Keratinocyte (primary cell): ENCODE results near the gene LINC01488. TPM values are rescaled to one million over a fixed set of nuclear protein-coding genes. Genes with fewer than 3 reads are reported as not detected.

ENCODE experiments used
- DNase-seq: peaks from one replicate; pipeline ENCODE4 v3.0.0-alpha.2; 2011; ENCODE audit warnings: low read depth, missing footprints, low spot score
- FAIRE-seq: peaks from 2 replicates; lab custom pipeline; 2011; peaks lifted over from hg19 to GRCh38; lab: Jason Lieb, UNC
- H2AFZ ChIP-seq: 2 replicates; pipeline ENCODE4 v1.6.0; 2012; ENCODE audit warnings: low read length, control low read depth, inconsistent platforms; ENCODE audit not compliant: control insufficient read depth
- H3K27ac ChIP-seq: 2 replicates; pipeline ENCODE4 v1.5.1; 2011; ENCODE audit warnings: low read length; ENCODE audit not compliant: control insufficient read depth, insufficient read depth
- H3K27me3 ChIP-seq: 3 replicates; pipeline ENCODE4 v1.6.0; 2011; ENCODE audit warnings: low read length; ENCODE audit not compliant: control insufficient read depth, insufficient read depth; ENCODE audit errors: extremely low read depth
- H3K36me3 ChIP-seq, 2 experiments: 2 replicates in 1 of 2; 3 replicates in 1 of 2; pipeline ENCODE4 v1.5.1; 2011; ENCODE audit warnings: low read length in 2 of 2, mild to moderate bottlenecking in 1 of 2; ENCODE audit not compliant: control insufficient read depth in 2 of 2, insufficient read depth in 2 of 2; ENCODE audit errors: extremely low read depth in 1 of 2
- H3K4me1 ChIP-seq: 3 replicates; pipeline ENCODE4 v1.5.1; 2011; ENCODE audit warnings: low read length; ENCODE audit not compliant: control insufficient read depth, insufficient read depth; ENCODE audit errors: extremely low read depth
- H3K4me2 ChIP-seq: 3 replicates; pipeline ENCODE4 v1.6.0; 2011; ENCODE audit warnings: low read depth, low read length; ENCODE audit not compliant: control insufficient read depth, insufficient read depth; ENCODE audit errors: extremely low read depth
- H3K4me3 ChIP-seq, 3 experiments: fragments of 200-600 bp in 1 of 3; sonication (generic) in 1 of 3; 2 replicates in 2 of 3; 3 replicates in 1 of 3; pipeline ENCODE4 v1.5.1; 2011 to 2016; ENCODE audit warnings: low read length in 3 of 3, mild to moderate bottlenecking in 3 of 3, control low read depth in 2 of 3, inconsistent platforms in 1 of 3, low read depth in 1 of 3, mixed read lengths in 1 of 3, mixed run types in 1 of 3, moderate library complexity in 1 of 3; ENCODE audit not compliant: control insufficient read depth in 2 of 3, insufficient read depth in 2 of 3; ENCODE audit errors: extremely low read depth in 1 of 3
- H3K79me2 ChIP-seq: 2 replicates; pipeline ENCODE4 v1.6.0; 2012; ENCODE audit warnings: low read length; ENCODE audit not compliant: control insufficient read depth, insufficient read depth
- H3K9ac ChIP-seq: 3 replicates; pipeline ENCODE4 v1.6.0; 2011; ENCODE audit warnings: low read length; ENCODE audit not compliant: control insufficient read depth, insufficient read depth; ENCODE audit errors: extremely low read depth
- H3K9me1 ChIP-seq: 3 replicates; pipeline ENCODE4 v1.6.0; 2011; ENCODE audit warnings: low read length; ENCODE audit not compliant: control insufficient read depth, insufficient read depth; ENCODE audit errors: extremely low read depth
- H3K9me3 ChIP-seq: 2 replicates; pipeline ENCODE4 v1.5.1; 2012; ENCODE audit warnings: low read depth, low read length; ENCODE audit not compliant: control insufficient read depth
- H4K20me1 ChIP-seq: 3 replicates; pipeline ENCODE4 v1.6.0; 2011; ENCODE audit warnings: low read length; ENCODE audit not compliant: control insufficient read depth, insufficient read depth; ENCODE audit errors: extremely low read depth
- EZH2 ChIP-seq: IDR thresholded peaks from one replicate; pipeline ENCODE4 v1.6.1; 2012; ENCODE audit warnings: inconsistent platforms, mild to moderate bottlenecking, low read length, moderate library complexity
- dilution Hi-C: fragments of 300-500 bp; cut with MboI; formaldehyde crosslinking; loops from one replicate; pipeline ENCODE4 v1.7.0; 2020; ENCODE audit warnings: low sequenced_read_pairs; ENCODE audit not compliant: extremely low pct_ligation_motif_present
- polyA plus RNA-seq, 5 experiments: library from polyadenylated mRNA; depleted of rRNA in 3 of 5; stranded (reverse) in 3 of 5; stranded (forward) in 1 of 5; unstranded in 1 of 5; fragments of >200 nt; gene quantifications; 1 replicate in 1 of 5; 2 replicates in 3 of 5; 3 replicates in 1 of 5; pipeline versions ENCODE4 v1.2.1 to v1.2.3, GENCODE V29; 2011 to 2012; ENCODE audit warnings: missing spikeins in 2 of 5, low read depth in 1 of 5, low replicate concordance in 1 of 5
- TF ChIP-seq, protein P1 (sequence below), 3 experiments: IDR thresholded peaks in 1 of 3; conservative IDR thresholded peaks in 1 of 3; optimal IDR thresholded peaks in 1 of 3; 2 replicates in 2 of 3; 3 replicates in 1 of 3; pipeline versions ENCODE3 to v1.5.1; 2011; ENCODE audit warnings: low read length in 3 of 3, mild to moderate bottlenecking in 3 of 3, moderate library complexity in 2 of 3, control low read depth in 1 of 3, inconsistent platforms in 1 of 3; ENCODE audit not compliant: insufficient read depth in 2 of 3; ENCODE audit errors: extremely low read depth in 1 of 3

Gene LINC01488
- polyA plus RNA-seq, 1 donor (not counting 4 experiments of a cell fraction or from before 2014, with no cell fraction given) = not detected

DNA sequence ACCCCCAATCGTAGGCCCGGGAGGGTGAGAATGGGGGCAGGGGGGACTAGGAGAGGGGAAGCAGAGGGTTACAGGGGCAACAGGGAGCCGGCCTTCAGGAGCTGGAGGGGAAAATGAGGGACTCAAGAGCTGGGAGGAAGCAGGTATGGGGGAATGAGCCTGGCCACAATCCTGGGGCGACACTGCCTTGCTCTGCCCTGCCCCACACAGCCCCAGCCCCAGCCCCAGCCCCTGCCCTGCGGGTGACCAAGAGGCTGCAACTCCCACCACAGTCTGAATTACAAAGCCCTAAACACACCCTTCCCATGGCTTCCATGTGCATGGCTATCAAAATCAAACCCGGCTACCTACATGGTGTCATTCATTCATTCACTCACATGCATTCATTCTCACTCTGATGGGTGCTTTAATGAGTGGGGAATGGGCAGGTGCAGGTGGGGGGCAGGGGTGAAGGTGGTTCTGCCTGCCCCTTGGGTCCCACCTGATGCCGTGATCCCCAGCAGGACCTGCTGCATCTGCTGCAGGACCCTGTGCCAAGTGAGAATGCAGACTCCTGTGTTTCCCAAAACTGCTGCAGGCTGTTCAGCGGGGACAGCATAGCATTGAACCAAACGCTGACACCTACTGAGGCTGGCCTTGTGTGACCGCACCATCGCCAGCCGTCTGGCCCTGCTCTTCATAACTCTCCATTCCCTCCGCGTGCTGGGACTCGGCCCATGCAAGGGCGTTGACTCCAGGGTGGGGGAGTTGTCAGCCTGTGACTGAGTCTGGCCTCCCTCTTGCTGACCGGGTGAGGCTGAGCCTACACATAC is 9.5 kb upstream of the LINC01488 start:
- Histone ChIP-seq H3K79me2 (no peaks in the 10 kb centered on the region), H3K9me1 (no peaks in the 10 kb centered on the region), H3K27me3 (no peaks in the 10 kb centered on the region), H3K4me3 (no peak overlapping the region), H3K4me1 (no peaks in the 10 kb centered on the region), H2AFZ (no peak overlapping the region), H3K36me3 (no peaks in the 10 kb centered on the region), H3K4me2 (no peak overlapping the region), H4K20me1 (no peaks in the 10 kb centered on the region), H3K27ac (no peak overlapping the region), H3K9ac (no peak overlapping the region), H3K9me3 (peaks cover 4% of the 10 kb centered on the region)
- no peak for TF ChIP-seq EZH2
- TF ChIP-seq, protein P1, sequence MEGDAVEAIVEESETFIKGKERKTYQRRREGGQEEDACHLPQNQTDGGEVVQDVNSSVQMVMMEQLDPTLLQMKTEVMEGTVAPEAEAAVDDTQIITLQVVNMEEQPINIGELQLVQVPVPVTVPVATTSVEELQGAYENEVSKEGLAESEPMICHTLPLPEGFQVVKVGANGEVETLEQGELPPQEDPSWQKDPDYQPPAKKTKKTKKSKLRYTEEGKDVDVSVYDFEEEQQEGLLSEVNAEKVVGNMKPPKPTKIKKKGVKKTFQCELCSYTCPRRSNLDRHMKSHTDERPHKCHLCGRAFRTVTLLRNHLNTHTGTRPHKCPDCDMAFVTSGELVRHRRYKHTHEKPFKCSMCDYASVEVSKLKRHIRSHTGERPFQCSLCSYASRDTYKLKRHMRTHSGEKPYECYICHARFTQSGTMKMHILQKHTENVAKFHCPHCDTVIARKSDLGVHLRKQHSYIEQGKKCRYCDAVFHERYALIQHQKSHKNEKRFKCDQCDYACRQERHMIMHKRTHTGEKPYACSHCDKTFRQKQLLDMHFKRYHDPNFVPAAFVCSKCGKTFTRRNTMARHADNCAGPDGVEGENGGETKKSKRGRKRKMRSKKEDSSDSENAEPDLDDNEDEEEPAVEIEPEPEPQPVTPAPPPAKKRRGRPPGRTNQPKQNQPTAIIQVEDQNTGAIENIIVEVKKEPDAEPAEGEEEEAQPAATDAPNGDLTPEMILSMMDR (optimal IDR thresholded peaks at IDR 0.05 in 1 of 3, IDR thresholded peaks at IDR 0.05 in 1 of 3, conservative IDR thresholded peaks at IDR 0.05 in 1 of 3; ENCODE audit: extremely low read depth in 1 of 3, insufficient read depth in 2 of 3, low read length in 3 of 3) = no peak
- DNase-seq = no peak
- dilution Hi-C loops = no loop called here
- no peak for FAIRE-seq

DNA sequence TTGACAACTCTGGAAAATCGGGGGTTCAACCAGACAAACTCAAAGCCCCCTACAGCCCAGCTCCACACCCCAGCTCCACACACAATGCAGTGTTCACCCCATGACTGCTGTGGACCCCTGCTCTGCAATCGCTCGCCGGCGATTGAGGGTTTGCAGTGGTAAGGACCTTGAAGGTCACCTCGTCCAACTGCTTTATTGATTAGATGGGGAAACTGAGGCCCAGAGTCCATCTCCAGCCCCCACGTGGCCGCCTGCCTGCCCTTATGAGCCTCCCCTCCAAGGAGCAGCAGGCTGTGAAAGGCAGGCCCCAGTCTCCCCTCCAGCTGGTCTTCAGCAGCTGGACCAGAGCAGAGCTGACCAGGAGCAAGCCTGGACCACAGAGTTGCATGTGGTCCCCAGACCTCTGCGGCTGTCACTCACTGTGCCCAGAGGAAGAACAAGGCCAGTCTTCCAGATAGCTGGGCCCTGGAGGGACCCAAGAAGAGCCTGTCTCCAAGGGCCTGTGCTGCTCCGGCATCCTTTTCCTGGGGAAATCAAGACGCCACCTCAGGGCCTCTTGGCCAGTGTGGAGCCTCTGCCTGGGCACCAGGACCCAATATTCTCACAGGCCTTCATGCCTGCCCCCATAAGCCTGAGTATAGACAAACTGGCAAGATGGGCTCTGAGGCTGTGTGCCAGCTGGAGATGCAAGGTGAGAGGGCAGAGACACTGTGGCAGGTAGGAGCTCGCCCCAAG is 8.8 kb upstream of the LINC01488 start:
- no peaks in the 10 kb centered on the region for H4K20me1 ChIP-seq
- no peak overlapping the region for H3K4me3 ChIP-seq
- no peaks in the 10 kb centered on the region for H3K36me3 ChIP-seq
- DNase-seq (no peak), FAIRE-seq (no peak)
- peaks cover 4% of the 10 kb centered on the region for H3K9me3 ChIP-seq
- no peak overlapping the region for H3K9ac ChIP-seq
- no peak overlapping the region for H2AFZ ChIP-seq
- H3K27ac ChIP-seq = no peak overlapping the region
- H3K4me1 ChIP-seq = no peaks in the 10 kb centered on the region
- H3K27me3 ChIP-seq = no peaks in the 10 kb centered on the region
- no peaks in the 10 kb centered on the region for H3K9me1 ChIP-seq
- TF ChIP-seq EZH2 = no peak
- TF ChIP-seq, protein P1 (optimal IDR thresholded peaks at IDR 0.05 in 1 of 3, IDR thresholded peaks at IDR 0.05 in 1 of 3, conservative IDR thresholded peaks at IDR 0.05 in 1 of 3; ENCODE audit: extremely low read depth in 1 of 3, insufficient read depth in 2 of 3, low read length in 3 of 3) = no peak
- no peak overlapping the region for H3K4me2 ChIP-seq
- dilution Hi-C loops = no loop called here
- no peaks in the 10 kb centered on the region for H3K79me2 ChIP-seq
